AG09319 (cell line): Measurements from ENCODE around the gene YDJC.

Experiments
- DNase-seq: peaks from one replicate; pipeline ENCODE4 v3.0.0-alpha.2; 2010; ENCODE audit warnings: low read depth; ENCODE audit errors: extremely low read depth
- TF ChIP-seq, protein P1 (sequence below): IDR thresholded peaks from 2 replicates; pipeline ENCODE4 v1.5.1; 2011; ENCODE audit warnings: low read depth, mild to moderate bottlenecking, inconsistent platforms, low read length, moderate library complexity

The YDJC gene

DNA sequence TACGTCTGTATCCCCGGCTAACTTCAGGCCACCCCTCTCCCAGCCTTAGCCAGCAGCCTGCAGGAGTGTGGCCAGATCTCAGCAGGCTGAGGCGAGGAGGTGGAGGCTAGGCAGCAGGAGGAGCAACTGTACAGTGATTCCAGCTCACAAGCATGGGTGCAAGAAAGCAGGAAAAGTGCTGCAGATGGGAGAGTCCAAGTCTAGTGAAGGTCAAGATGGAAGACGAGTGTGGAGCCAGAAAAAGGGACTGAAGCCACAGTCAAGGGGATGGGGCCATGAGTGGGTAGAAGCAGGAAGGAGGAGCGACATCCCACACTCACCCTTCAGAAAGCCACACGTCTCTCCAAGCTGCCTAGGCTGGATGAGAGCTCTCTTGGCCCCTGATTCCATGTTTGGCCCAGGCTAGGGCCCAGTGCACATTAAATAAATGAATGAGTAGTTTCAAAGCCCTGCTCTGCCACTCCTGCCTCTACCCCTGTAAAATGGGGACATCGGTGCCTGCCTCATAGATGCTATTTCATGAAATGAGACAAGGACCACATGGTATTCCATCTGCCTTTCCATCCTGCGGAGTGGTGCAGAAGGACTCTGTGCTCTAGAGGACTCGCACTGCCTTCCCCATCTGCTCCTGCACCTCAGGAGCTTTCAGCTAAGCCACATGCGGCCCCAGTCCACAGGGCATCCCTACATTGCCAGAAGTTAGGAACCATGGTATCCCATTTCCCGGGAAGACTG is 2.9 kb downstream of the YDJC start:
- TF ChIP-seq, protein P1, sequence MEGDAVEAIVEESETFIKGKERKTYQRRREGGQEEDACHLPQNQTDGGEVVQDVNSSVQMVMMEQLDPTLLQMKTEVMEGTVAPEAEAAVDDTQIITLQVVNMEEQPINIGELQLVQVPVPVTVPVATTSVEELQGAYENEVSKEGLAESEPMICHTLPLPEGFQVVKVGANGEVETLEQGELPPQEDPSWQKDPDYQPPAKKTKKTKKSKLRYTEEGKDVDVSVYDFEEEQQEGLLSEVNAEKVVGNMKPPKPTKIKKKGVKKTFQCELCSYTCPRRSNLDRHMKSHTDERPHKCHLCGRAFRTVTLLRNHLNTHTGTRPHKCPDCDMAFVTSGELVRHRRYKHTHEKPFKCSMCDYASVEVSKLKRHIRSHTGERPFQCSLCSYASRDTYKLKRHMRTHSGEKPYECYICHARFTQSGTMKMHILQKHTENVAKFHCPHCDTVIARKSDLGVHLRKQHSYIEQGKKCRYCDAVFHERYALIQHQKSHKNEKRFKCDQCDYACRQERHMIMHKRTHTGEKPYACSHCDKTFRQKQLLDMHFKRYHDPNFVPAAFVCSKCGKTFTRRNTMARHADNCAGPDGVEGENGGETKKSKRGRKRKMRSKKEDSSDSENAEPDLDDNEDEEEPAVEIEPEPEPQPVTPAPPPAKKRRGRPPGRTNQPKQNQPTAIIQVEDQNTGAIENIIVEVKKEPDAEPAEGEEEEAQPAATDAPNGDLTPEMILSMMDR, result no peak
- no peak for DNase-seq

DNA sequence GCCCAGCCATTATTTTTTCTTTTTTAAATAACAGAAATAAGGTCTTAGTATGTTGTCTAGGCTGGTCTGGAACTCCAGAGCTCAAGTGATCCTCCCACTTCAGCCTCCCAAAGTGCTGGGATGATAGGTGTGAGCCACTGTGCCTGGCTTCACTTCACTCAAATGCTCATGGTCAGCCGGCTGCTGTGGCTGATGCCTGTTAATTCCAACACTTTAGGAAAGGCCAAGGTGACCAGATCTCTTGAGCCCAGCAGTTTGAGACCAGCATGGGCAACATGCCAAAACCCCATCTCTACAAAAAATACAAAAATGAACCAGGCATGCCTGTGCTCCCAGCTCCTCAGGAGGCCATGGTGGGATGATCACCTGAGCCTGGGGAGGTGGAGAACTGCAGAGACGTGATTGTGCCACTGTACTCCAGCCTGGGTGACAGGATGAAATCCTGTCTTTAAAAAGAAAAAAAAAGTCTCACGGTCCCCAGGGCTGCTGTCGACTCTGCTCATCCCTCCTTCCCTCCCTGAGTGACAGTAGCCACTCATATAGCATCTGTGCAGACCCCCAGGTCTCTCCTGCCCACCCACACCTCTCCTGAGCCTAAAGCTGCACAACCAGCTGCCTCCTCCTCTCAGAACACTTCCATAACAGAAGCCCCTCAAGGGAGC is 3.6 kb downstream of the YDJC start:
- TF ChIP-seq, protein P1, result no peak
- DNase-seq, result no peak

DNA sequence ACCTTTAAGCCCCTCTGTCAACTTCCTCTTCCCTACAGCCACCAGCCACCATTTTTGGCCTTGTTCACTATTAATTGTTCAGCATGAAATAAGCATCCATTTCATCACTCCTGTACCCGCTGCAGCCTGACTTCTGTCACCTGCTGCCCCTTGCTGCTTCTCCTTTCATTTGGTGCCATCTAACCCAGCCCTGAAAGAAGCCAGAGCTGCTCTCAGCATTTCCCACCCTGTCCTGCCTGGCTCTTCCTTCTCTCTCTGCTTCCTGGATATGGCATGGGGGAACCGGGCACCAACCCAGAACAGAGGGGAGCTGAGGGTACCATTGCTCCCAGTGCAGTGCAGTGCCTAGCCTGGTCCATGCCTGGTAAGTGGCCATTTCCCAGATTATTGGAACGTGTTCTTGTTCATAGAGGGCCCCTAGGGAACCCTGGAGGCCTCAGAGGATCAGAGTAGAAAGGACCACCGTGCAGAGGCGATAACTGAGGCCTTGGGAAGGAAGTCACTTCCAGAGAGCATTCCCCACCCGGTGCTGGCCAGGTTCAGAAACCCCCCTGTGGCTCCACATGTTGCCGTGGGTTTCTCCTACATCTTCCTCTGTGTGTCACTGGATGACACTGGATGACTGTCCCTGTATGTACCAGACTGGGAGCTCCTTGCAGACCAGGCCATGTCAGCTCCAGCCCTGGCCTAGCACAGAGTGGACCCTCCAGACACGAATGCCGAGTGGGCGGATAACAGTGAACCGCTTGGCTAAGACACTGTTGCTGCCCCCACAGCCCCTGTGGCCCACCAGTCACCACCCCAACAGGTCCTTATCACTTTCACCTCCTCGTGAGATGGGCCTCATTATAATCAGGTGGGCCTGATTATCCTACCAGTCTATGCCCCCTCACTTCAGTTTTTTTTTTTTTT is 4.7 kb downstream of the YDJC start:
- TF ChIP-seq, protein P1, result no peak
- DNase-seq, result no peak

DNA sequence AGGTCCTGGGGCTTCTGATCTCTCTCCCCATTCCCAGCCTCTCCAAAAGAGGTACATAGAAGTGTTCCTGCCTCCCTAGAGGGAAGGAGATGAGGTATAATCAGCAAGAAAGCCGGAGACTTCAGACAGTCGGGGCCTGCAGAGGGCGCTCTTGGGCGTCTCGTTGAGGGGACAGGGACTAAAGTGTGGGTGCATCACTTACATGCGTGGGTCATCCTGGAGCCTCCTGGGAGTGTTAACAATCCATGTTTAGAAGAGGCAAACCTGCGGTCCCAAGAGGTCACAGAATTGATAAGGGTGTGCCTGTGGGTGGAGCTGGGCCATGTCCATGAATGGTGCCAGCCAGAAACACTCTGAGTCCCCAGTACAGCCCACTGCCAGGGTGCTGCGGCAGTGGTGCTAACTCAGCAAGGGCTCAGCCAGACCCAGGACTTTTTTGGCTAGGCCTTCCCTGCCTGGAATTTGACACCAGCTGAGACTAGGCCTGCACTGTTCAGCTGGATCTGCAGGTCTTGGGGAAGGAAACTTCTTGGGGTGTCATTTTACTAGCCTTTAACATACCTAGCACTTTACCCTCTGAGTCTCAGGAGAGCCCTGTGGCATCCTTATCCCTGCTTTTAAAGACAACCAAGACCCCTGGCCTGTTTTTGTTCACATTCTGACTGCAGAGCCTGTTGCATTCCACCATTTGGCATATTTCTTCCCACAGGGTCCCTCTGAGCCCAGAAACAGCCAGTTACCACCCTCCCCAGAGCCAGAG is 5.5 kb downstream of the YDJC start:
- TF ChIP-seq, protein P1, result peak; percentile 44
- DNase-seq, result no peak

DNA sequence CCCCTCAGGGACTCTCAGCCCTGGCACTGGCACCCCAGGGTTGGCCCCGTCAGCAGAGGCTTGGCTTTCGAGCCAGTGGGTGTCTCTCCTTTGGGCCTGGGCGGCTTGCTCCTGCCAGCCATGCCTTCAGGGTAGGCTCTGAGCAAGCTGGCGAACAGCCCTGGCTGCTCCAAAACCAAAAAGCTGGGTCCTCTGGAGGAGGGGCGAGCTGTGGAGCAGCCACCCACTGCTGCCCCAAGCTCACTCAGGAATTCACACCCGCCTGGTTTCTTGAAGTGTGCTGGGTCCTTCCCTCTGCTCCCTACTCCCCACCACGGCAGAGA is 6.2 kb downstream of the YDJC start:
- no peak for DNase-seq
- TF ChIP-seq, protein P1, result no peak

DNA sequence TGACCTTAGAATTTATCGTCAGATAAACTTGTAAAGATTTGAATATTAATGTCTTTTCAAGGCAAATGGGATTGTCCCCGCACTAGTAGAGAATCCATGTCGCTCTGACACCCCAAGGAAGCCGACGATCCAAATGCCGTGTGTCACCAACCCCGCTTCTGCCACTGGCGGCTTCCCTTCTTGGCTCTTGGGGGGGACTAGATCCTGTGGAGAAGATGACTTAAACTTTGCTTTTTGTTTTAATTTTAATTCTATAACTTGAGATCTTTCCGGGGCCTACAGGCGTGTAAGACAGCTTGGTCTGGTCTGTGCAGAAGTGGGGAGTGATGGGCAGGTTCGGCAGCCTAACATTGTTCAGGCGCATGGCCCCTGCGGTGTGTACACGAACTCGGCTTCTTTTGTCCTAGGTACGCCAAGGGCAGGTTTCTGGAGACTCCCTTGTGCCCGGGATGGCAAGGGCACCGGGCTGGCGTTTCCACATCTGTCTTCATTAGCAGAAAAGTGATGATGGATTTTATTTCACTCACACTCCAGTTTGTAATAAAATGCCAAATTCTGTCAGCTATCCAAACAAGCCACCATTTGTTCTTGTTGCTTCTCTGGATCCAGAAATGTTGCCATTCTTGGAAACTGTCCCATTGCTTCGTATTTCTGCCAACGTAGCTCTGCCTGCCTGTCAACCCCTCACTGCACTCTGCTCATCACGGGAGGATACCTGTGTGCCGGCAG is 6.7 kb downstream of the YDJC start:
- TF ChIP-seq, protein P1, result no peak
- no peak for DNase-seq
